DND-41 (cell line): ENCODE measurements around the gene ZNF740.

ENCODE experiments used
- ATAC-seq: fragments of 200-7000 bp; cut with Tn5 transposase; 3 replicates; pipeline ENCODE4 v1.9.1; 2021; ENCODE audit warnings: low read depth; ENCODE audit not compliant: insufficient read depth
- DNase-seq: peaks from one replicate; pipeline ENCODE4 v3.0.0-alpha.2; 2020
- H2AFZ ChIP-seq: 2 replicates; pipeline ENCODE4 v1.6.0; 2012; ENCODE audit warnings: low read depth, low read length
- H3K27ac ChIP-seq: 2 replicates; pipeline ENCODE4 v1.5.1; 2012; ENCODE audit warnings: low read length, inconsistent platforms
- H3K27me3 ChIP-seq: fragments of 200-600 bp; sonication (generic); 2 replicates; pipeline ENCODE4 v1.6.0; 2012; ENCODE audit warnings: low read length, mild to moderate bottlenecking, inconsistent platforms; ENCODE audit not compliant: insufficient read depth, poor library complexity
- H3K36me3 ChIP-seq: 2 replicates; pipeline ENCODE4 v1.5.1; 2012; ENCODE audit warnings: low read length, inconsistent platforms; ENCODE audit not compliant: insufficient read depth
- H3K4me1 ChIP-seq: 2 replicates; pipeline ENCODE4 v1.5.1; 2012; ENCODE audit warnings: mild to moderate bottlenecking, low read length; ENCODE audit not compliant: insufficient read depth
- H3K4me2 ChIP-seq: 2 replicates; pipeline ENCODE4 v1.6.0; 2012; ENCODE audit warnings: mild to moderate bottlenecking, moderate library complexity, low read length, inconsistent platforms; ENCODE audit not compliant: insufficient read depth
- H3K4me3 ChIP-seq, 2 experiments: fragments of 200-600 bp in 1 of 2; shearing (Covaris generic) in 1 of 2; 2 replicates each; pipeline ENCODE4 v1.5.1; 2012 to 2016; ENCODE audit warnings: inconsistent platforms in 2 of 2, low read length in 2 of 2, mild to moderate bottlenecking in 2 of 2, low read depth in 1 of 2, moderate library complexity in 1 of 2
- H3K79me2 ChIP-seq: 2 replicates; pipeline ENCODE4 v1.6.0; 2012; ENCODE audit warnings: low read length, inconsistent platforms; ENCODE audit not compliant: insufficient read depth
- H3K9ac ChIP-seq: 2 replicates; pipeline ENCODE4 v1.6.0; 2012; ENCODE audit warnings: low read depth, mild to moderate bottlenecking, inconsistent platforms, low read length, moderate library complexity
- H3K9me3 ChIP-seq: 2 replicates; pipeline ENCODE4 v1.5.1; 2012; ENCODE audit warnings: low read length, moderate library complexity, mild to moderate bottlenecking, inconsistent platforms; ENCODE audit not compliant: insufficient read depth, severe bottlenecking
- H4K20me1 ChIP-seq: 2 replicates; pipeline ENCODE4 v1.6.0; 2012; ENCODE audit warnings: low read length; ENCODE audit not compliant: insufficient read depth
- EZH2 ChIP-seq: IDR thresholded peaks from 3 replicates; pipeline ENCODE4 v1.6.1; 2012; ENCODE audit warnings: borderline replicate concordance, low read depth, mild to moderate bottlenecking, moderate library complexity, low read length, inconsistent platforms; ENCODE audit not compliant: severe bottlenecking
- TF ChIP-seq, protein P1 (sequence below): IDR thresholded peaks from 2 replicates; pipeline ENCODE4 v1.5.1; 2012; ENCODE audit warnings: borderline replicate concordance, low read length, moderate library complexity, mild to moderate bottlenecking; ENCODE audit not compliant: poor library complexity, severe bottlenecking; ENCODE audit errors: extremely low read depth

Gene ZNF740

DNA sequence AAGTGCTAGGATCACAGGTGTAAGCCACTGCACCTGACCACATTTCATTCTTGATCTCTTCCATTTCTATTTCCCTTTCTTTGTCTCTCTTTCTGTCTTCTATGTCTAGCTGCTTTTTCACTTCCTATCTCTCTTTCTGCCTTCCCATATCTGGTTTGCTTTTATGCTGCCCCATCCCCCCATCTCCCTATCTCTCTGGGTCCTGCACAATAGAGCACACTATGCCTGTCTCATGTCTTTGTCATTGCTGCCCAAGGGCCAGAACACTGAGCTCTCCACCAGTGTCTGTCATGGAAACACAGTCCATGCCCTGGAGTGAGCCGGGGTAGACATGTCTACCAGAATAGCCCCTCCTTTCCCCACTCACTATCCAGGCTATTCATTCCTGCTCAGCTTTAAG, 63.8 kb downstream of the ZNF740 start:
- H3K36me3 ChIP-seq, result no peaks in the 10 kb centered on the region
- no peak overlapping the region for H3K27ac ChIP-seq
- H3K27me3 ChIP-seq, result peaks cover 12% of the 10 kb centered on the region
- DNase-seq (no peak), ATAC-seq (no peak)
- TF ChIP-seq EZH2, result no peak
- TF ChIP-seq, protein P1, sequence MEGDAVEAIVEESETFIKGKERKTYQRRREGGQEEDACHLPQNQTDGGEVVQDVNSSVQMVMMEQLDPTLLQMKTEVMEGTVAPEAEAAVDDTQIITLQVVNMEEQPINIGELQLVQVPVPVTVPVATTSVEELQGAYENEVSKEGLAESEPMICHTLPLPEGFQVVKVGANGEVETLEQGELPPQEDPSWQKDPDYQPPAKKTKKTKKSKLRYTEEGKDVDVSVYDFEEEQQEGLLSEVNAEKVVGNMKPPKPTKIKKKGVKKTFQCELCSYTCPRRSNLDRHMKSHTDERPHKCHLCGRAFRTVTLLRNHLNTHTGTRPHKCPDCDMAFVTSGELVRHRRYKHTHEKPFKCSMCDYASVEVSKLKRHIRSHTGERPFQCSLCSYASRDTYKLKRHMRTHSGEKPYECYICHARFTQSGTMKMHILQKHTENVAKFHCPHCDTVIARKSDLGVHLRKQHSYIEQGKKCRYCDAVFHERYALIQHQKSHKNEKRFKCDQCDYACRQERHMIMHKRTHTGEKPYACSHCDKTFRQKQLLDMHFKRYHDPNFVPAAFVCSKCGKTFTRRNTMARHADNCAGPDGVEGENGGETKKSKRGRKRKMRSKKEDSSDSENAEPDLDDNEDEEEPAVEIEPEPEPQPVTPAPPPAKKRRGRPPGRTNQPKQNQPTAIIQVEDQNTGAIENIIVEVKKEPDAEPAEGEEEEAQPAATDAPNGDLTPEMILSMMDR, result no peak
- no peaks in the 10 kb centered on the region for H3K9me3 ChIP-seq
- no peak overlapping the region for H2AFZ ChIP-seq
- no peaks in the 10 kb centered on the region for H3K79me2 ChIP-seq
- H3K4me1 ChIP-seq, result no peaks in the 10 kb centered on the region
- H3K9ac ChIP-seq, result no peak overlapping the region
- H3K4me3 ChIP-seq, result no peak overlapping the region
- no peak overlapping the region for H3K4me2 ChIP-seq
- H4K20me1 ChIP-seq, result no peaks in the 10 kb centered on the region
